DND-41 (cell line): Measurements from ENCODE around the gene FCN3.

Source experiments
- ATAC-seq: fragments of 200-7000 bp; cut with Tn5 transposase; 3 replicates; pipeline ENCODE4 v1.9.1; 2021; ENCODE audit warnings: low read depth; ENCODE audit not compliant: insufficient read depth
- DNase-seq: peaks from one replicate; pipeline ENCODE4 v3.0.0-alpha.2; 2020
- H2AFZ ChIP-seq: 2 replicates; pipeline ENCODE4 v1.6.0; 2012; ENCODE audit warnings: low read depth, low read length
- H3K27ac ChIP-seq: 2 replicates; pipeline ENCODE4 v1.5.1; 2012; ENCODE audit warnings: low read length, inconsistent platforms
- H3K27me3 ChIP-seq: fragments of 200-600 bp; sonication (generic); 2 replicates; pipeline ENCODE4 v1.6.0; 2012; ENCODE audit warnings: low read length, mild to moderate bottlenecking, inconsistent platforms; ENCODE audit not compliant: insufficient read depth, poor library complexity
- H3K36me3 ChIP-seq: 2 replicates; pipeline ENCODE4 v1.5.1; 2012; ENCODE audit warnings: low read length, inconsistent platforms; ENCODE audit not compliant: insufficient read depth
- H3K4me1 ChIP-seq: 2 replicates; pipeline ENCODE4 v1.5.1; 2012; ENCODE audit warnings: mild to moderate bottlenecking, low read length; ENCODE audit not compliant: insufficient read depth
- H3K4me2 ChIP-seq: 2 replicates; pipeline ENCODE4 v1.6.0; 2012; ENCODE audit warnings: mild to moderate bottlenecking, moderate library complexity, low read length, inconsistent platforms; ENCODE audit not compliant: insufficient read depth
- H3K4me3 ChIP-seq, 2 experiments: fragments of 200-600 bp in 1 of 2; shearing (Covaris generic) in 1 of 2; 2 replicates each; pipeline ENCODE4 v1.5.1; 2012 to 2016; ENCODE audit warnings: inconsistent platforms in 2 of 2, low read length in 2 of 2, mild to moderate bottlenecking in 2 of 2, low read depth in 1 of 2, moderate library complexity in 1 of 2
- H3K79me2 ChIP-seq: 2 replicates; pipeline ENCODE4 v1.6.0; 2012; ENCODE audit warnings: low read length, inconsistent platforms; ENCODE audit not compliant: insufficient read depth
- H3K9ac ChIP-seq: 2 replicates; pipeline ENCODE4 v1.6.0; 2012; ENCODE audit warnings: low read depth, mild to moderate bottlenecking, inconsistent platforms, low read length, moderate library complexity
- H3K9me3 ChIP-seq: 2 replicates; pipeline ENCODE4 v1.5.1; 2012; ENCODE audit warnings: low read length, moderate library complexity, mild to moderate bottlenecking, inconsistent platforms; ENCODE audit not compliant: insufficient read depth, severe bottlenecking
- H4K20me1 ChIP-seq: 2 replicates; pipeline ENCODE4 v1.6.0; 2012; ENCODE audit warnings: low read length; ENCODE audit not compliant: insufficient read depth
- EZH2 ChIP-seq: IDR thresholded peaks from 3 replicates; pipeline ENCODE4 v1.6.1; 2012; ENCODE audit warnings: borderline replicate concordance, low read depth, mild to moderate bottlenecking, moderate library complexity, low read length, inconsistent platforms; ENCODE audit not compliant: severe bottlenecking
- TF ChIP-seq, protein P1 (sequence below): IDR thresholded peaks from 2 replicates; pipeline ENCODE4 v1.5.1; 2012; ENCODE audit warnings: borderline replicate concordance, low read length, moderate library complexity, mild to moderate bottlenecking; ENCODE audit not compliant: poor library complexity, severe bottlenecking; ENCODE audit errors: extremely low read depth

Gene FCN3

DNA sequence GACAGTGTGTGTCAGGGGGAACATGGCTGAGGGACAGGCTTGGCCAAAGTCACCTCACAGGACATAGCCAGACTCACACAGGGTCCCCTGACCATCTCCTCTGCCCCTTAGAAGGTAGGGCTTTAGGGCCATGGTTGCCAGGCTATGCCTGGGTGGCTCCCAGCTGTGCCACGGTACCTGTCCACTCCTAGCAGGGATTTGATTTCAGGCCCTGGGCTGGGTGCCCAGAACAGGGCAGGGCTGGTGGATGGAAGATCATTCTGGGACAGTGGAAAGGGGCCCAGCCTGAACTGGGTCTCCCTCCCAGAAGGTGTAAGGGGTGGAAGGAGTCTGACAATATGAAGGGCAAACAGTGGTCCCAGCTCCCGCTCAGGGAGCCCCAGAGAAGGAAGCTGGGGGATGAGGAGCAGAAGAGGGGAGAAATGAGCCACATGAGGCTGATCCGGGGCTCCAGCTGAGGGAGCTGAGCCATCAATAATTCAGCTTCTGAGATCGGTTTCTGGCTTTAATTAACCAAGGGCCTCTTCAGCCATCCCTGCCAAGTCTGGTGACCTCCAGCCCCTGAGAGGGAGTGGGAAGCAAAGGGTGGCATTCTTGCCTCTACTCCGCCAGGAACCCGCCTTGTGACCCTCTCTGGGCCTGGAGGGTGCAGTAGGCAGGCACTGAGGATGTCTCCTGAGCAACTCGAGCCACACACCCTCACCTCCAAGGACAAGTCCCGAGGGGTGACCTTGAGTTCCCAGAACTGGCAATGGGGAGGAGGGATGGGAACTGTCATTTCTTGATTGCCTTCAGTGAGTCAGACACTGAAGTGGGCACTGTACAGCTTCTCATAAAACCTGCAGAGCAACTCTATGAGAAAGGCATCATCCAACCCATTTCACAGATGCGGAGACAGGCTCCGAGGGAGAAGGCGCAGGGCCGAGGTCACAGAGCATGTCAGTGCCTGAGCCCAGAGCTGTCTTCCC, 6.4 kb upstream of the FCN3 start:
- H3K4me3 ChIP-seq = no peak overlapping the region
- H3K36me3 ChIP-seq = no peaks in the 10 kb centered on the region
- no peak overlapping the region for H3K9ac ChIP-seq
- DNase-seq = no peak
- H3K27ac ChIP-seq = no peak overlapping the region
- no peaks in the 10 kb centered on the region for H4K20me1 ChIP-seq
- H3K4me1 ChIP-seq = no peaks in the 10 kb centered on the region
- no peaks in the 10 kb centered on the region for H3K79me2 ChIP-seq
- no peak overlapping the region for H2AFZ ChIP-seq
- no peaks in the 10 kb centered on the region for H3K27me3 ChIP-seq
- H3K9me3 ChIP-seq = no peaks in the 10 kb centered on the region
- no peak for TF ChIP-seq EZH2
- TF ChIP-seq, protein P1, sequence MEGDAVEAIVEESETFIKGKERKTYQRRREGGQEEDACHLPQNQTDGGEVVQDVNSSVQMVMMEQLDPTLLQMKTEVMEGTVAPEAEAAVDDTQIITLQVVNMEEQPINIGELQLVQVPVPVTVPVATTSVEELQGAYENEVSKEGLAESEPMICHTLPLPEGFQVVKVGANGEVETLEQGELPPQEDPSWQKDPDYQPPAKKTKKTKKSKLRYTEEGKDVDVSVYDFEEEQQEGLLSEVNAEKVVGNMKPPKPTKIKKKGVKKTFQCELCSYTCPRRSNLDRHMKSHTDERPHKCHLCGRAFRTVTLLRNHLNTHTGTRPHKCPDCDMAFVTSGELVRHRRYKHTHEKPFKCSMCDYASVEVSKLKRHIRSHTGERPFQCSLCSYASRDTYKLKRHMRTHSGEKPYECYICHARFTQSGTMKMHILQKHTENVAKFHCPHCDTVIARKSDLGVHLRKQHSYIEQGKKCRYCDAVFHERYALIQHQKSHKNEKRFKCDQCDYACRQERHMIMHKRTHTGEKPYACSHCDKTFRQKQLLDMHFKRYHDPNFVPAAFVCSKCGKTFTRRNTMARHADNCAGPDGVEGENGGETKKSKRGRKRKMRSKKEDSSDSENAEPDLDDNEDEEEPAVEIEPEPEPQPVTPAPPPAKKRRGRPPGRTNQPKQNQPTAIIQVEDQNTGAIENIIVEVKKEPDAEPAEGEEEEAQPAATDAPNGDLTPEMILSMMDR = no peak
- H3K4me2 ChIP-seq = no peak overlapping the region
- ATAC-seq = no peak

DNA sequence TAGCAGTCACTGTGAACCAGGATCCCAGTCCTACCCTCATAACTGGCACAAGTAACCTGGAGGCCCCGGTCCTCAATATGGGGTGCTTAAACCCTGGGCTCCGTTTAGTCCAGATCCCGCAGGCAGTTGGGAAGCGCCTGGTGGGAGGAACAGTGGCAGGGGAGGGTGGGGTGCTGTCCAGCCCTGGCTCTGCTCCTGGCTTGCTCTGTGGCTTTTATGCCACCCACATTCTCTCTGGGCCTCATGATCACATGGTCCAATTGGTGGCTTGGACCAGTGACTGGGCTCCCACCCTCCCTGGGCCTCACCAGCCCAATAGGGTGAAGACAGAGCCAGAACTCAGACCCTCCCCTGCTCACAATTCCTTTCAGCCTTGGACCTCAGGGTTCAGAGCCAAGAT, 5.6 kb upstream of the FCN3 start:
- no peaks in the 10 kb centered on the region for H3K4me1 ChIP-seq
- no peaks in the 10 kb centered on the region for H4K20me1 ChIP-seq
- no peak for ATAC-seq
- no peak overlapping the region for H3K9ac ChIP-seq
- no peak overlapping the region for H3K4me3 ChIP-seq
- H3K36me3 ChIP-seq = no peaks in the 10 kb centered on the region
- no peak for TF ChIP-seq EZH2
- TF ChIP-seq, protein P1 = no peak
- no peak overlapping the region for H3K4me2 ChIP-seq
- no peak for DNase-seq
- H3K79me2 ChIP-seq = no peaks in the 10 kb centered on the region
- no peak overlapping the region for H2AFZ ChIP-seq
- no peaks in the 10 kb centered on the region for H3K9me3 ChIP-seq
- no peaks in the 10 kb centered on the region for H3K27me3 ChIP-seq
- no peak overlapping the region for H3K27ac ChIP-seq

- no peak overlapping the region for H2AFZ ChIP-seq
- H3K4me3 ChIP-seq = no peak overlapping the region
- DNase-seq (no peak), ATAC-seq (no peak)
- no peaks in the 10 kb centered on the region for H4K20me1 ChIP-seq
- H3K79me2 ChIP-seq = no peaks in the 10 kb centered on the region
- H3K27ac ChIP-seq = no peak overlapping the region
- TF ChIP-seq, protein P1 = no peak
- no peak for TF ChIP-seq EZH2
- H3K4me2 ChIP-seq = no peak overlapping the region
- no peaks in the 10 kb centered on the region for H3K27me3 ChIP-seq
- no peak overlapping the region for H3K9ac ChIP-seq
- no peaks in the 10 kb centered on the region for H3K9me3 ChIP-seq
- no peaks in the 10 kb centered on the region for H3K36me3 ChIP-seq
- H3K4me1 ChIP-seq = no peaks in the 10 kb centered on the region
Observed at GRCh38 chr1:27379564-27380122, 5.0 kb upstream of the FCN3 start.
